HepG2 (cell line): ENCODE results near the gene ADAMTS15. TPM values are rescaled to one million over a fixed set of nuclear protein-coding genes. Genes with fewer than 3 reads are reported as not detected.

Experiments
- ATAC-seq: fragments of 200-7000 bp; cut with Tn5 transposase; 3 replicates; pipeline ENCODE4 v1.9.1; 2020; ENCODE audit warnings: mild to moderate bottlenecking, moderate library complexity
- BruUV-seq: library from RNA; stranded (reverse); fragments of 400-500 nt; replicated peaks from 2 replicates; lab custom pipeline; 2021; lab: Mats Ljungman, UMichigan
- CTCF ChIA-PET: fragments of 300-600 bp; formaldehyde crosslinking; extraction: SDS; loops from one replicate; lab custom pipeline; 2021; ENCODE audit warnings: low total read pairs, inconsistent platforms, low intra/inter-chr PET ratio; lab: Yijun Ruan, JAX
- POLR2A ChIA-PET: fragments of 350-600 bp; sonication (Branson Sonifier 250); formaldehyde crosslinking; loops from one replicate; lab custom pipeline; 2020; ENCODE audit warnings: antibody characterized with exemption, inconsistent platforms; lab: Yijun Ruan, JAX
- DNase-seq: peaks from one replicate; pipeline ENCODE4 v3.0.0-alpha.2; 2015; ENCODE audit warnings: low spot score
- FAIRE-seq: peaks from 3 replicates; lab custom pipeline; 2011; peaks lifted over from hg19 to GRCh38; lab: Jason Lieb, UNC
- H2AFZ ChIP-seq: one replicate; pipeline ENCODE4 v1.6.1; 2011; ENCODE audit warnings: low read length, inconsistent platforms
- H3K27ac ChIP-seq: fragments of 300-600 bp; 3 replicates; pipeline ENCODE4 v1.8.0; 2011; ENCODE audit warnings: mixed run types, mild to moderate bottlenecking, mixed read lengths, low read length, inconsistent platforms; ENCODE audit not compliant: insufficient read depth; ENCODE audit errors: extremely low read length
- H3K27me3 ChIP-seq, 2 experiments: fragments of 200-600 bp in 1 of 2; 2 replicates in 1 of 2; 3 replicates in 1 of 2; pipeline versions ENCODE4 v1.6.0 to v1.8.0; 2011; ENCODE audit warnings: low read length in 2 of 2, mild to moderate bottlenecking in 2 of 2, moderate library complexity in 2 of 2, inconsistent platforms in 1 of 2; ENCODE audit not compliant: insufficient read depth in 2 of 2, control insufficient read depth in 1 of 2
- H3K36me3 ChIP-seq, 2 experiments: fragments of 200-600 bp in 1 of 2; replicated peaks in 1 of 2; 2 replicates in 1 of 2; 3 replicates in 1 of 2; pipeline versions ENCODE4 v1.5.1 to v1.8.0; 2011; ENCODE audit warnings: low read length in 2 of 2, inconsistent platforms in 1 of 2; ENCODE audit not compliant: insufficient read depth in 2 of 2, control insufficient read depth in 1 of 2
- H3K4me1 ChIP-seq: 2 replicates; pipeline ENCODE4 v1.5.1; 2012; ENCODE audit warnings: low read length, inconsistent platforms; ENCODE audit not compliant: insufficient read depth
- H3K4me2 ChIP-seq: 2 replicates; pipeline ENCODE4 v1.6.0; 2011; ENCODE audit warnings: low read depth, low read length, inconsistent platforms
- H3K4me3 ChIP-seq, 3 experiments: fragments of 200-600 bp in 1 of 3; sonication (generic), shearing (Covaris generic) in 1 of 3; replicated peaks in 1 of 3; 2 replicates each; pipeline ENCODE4 v1.5.1; 2011 to 2016; ENCODE audit warnings: low read length in 3 of 3, inconsistent platforms in 2 of 3, low read depth in 2 of 3, mild to moderate bottlenecking in 2 of 3, control low read depth in 1 of 3, mixed read lengths in 1 of 3; ENCODE audit not compliant: insufficient read depth in 1 of 3
- H3K79me2 ChIP-seq: one replicate; pipeline ENCODE4 v1.6.1; 2011; ENCODE audit warnings: low read length, inconsistent platforms; ENCODE audit not compliant: insufficient read depth
- H3K9ac ChIP-seq: 2 replicates; pipeline ENCODE4 v1.6.0; 2011; ENCODE audit warnings: mild to moderate bottlenecking, low read depth, low read length, inconsistent platforms; ENCODE audit not compliant: insufficient read depth
- H3K9me3 ChIP-seq: 2 replicates; pipeline ENCODE4 v1.5.1; 2012; ENCODE audit warnings: mild to moderate bottlenecking, low read length
- H4K20me1 ChIP-seq: 2 replicates; pipeline ENCODE4 v1.6.0; 2011; ENCODE audit warnings: inconsistent platforms, mild to moderate bottlenecking, low read length, moderate library complexity; ENCODE audit not compliant: insufficient read depth
- MED8 ChIP-seq: sonication (generic); formaldehyde crosslinking; IDR thresholded peaks from 2 replicates; pipeline ENCODE4 v1.8.1; 2023; ENCODE audit warnings: mild to moderate bottlenecking, missing genetic modification reagents; ENCODE audit not compliant: insufficient replicate concordance
- MIXL1 ChIP-seq: IDR thresholded peaks from 2 replicates; pipeline ENCODE4 v1.6.1; 2016
- RNF2 ChIP-seq: fragments of 450-650 bp; conservative IDR thresholded peaks from 2 replicates; pipeline ENCODE4 v1.6.1; 2016; ENCODE audit warnings: low read depth
- SMAD3 ChIP-seq: sonication (generic); formaldehyde crosslinking; IDR thresholded peaks from 2 replicates; pipeline ENCODE4 v1.4.0; 2020; ENCODE audit warnings: missing genetic modification reagents
- SNAPC2 ChIP-seq: sonication (generic); formaldehyde crosslinking; IDR thresholded peaks from 2 replicates; pipeline ENCODE4 v1.8.1; 2022; ENCODE audit warnings: mild to moderate bottlenecking, missing genetic modification reagents
- SOX5 ChIP-seq: IDR thresholded peaks from 2 replicates; pipeline ENCODE4 v1.6.1; 2016; ENCODE audit warnings: borderline replicate concordance
- TCF7L2 ChIP-seq: IDR thresholded peaks from 2 replicates; pipeline ENCODE4 v1.6.1; 2011; ENCODE audit warnings: mild to moderate bottlenecking, low read depth, low read length, moderate library complexity
- ZFP1 ChIP-seq: IDR thresholded peaks from 2 replicates; pipeline ENCODE4 v1.6.1; 2016
- ZNF547 ChIP-seq: sonication (generic); formaldehyde crosslinking; IDR thresholded peaks from 2 replicates; pipeline ENCODE4 v1.5.1; 2020; ENCODE audit warnings: mild to moderate bottlenecking, missing genetic modification reagents
- ZNF550 ChIP-seq: sonication (generic); formaldehyde crosslinking; IDR thresholded peaks from 2 replicates; pipeline ENCODE4 v1.4.0; 2020; ENCODE audit warnings: mild to moderate bottlenecking, missing genetic modification reagents, borderline replicate concordance
- ZNF556 ChIP-seq: sonication (generic); formaldehyde crosslinking; IDR thresholded peaks from 2 replicates; pipeline ENCODE4 v1.4.0; 2020; ENCODE audit warnings: mild to moderate bottlenecking, missing genetic modification reagents, borderline replicate concordance
- ZNF570 ChIP-seq: sonication (generic); formaldehyde crosslinking; IDR thresholded peaks from 2 replicates; pipeline ENCODE4 v1.4.0; 2020; ENCODE audit warnings: mild to moderate bottlenecking, missing genetic modification reagents, borderline replicate concordance
- ZNF746 ChIP-seq: sonication (generic); formaldehyde crosslinking; IDR thresholded peaks from 2 replicates; pipeline ENCODE4 v1.8.0; 2022; ENCODE audit warnings: mild to moderate bottlenecking, missing genetic modification reagents
- WGBS: methylation state at CpG from one replicate; pipeline ENCODE4 v1.1.6; 2017; ENCODE audit warnings: low lambda C conversion rate; 5-methylcytosine and 5-hydroxymethylcytosine counted together
- in situ Hi-C: cut with HindIII; loops from 2 replicates; pipeline ENCODE4 v1.10.0; 2017; ENCODE audit warnings: low pct_unique_long_range_greater_than_20kb; ENCODE audit not compliant: extremely low pct_ligation_motif_present
- intact Hi-C: fragments of 100-400 bp; cut with micrococcal nuclease; formaldehyde crosslinking; loops from one replicate; pipeline ENCODE4 v1.10.0; 2022; ENCODE audit not compliant: unreplicated experiment
- polyA plus RNA-seq, 8 experiments: library from polyadenylated mRNA; depleted of rRNA in 3 of 8; stranded (reverse) in 7 of 8; unstranded in 1 of 8; fragments of >200 nt; fragmentation: Illumina TruSeq in 4 of 8; extraction: Trizol in 4 of 8; gene quantifications; 2 replicates each; pipeline versions ENCODE4 v1.2.1 to v1.2.3, GENCODE V29; 2011 to 2016; ENCODE audit warnings: low read depth in 4 of 8, missing spikeins in 1 of 8, mixed read lengths in 1 of 8; ENCODE audit not compliant: insufficient read depth in 1 of 8
- total RNA-seq, 5 experiments: library from RNA; depleted of rRNA; stranded (reverse); fragments of >200 nt; fragmentation: Illumina TruSeq; extraction: Trizol; gene quantifications; 2 replicates each; pipeline ENCODE4 v1.2.3, GENCODE V29; 2016; ENCODE audit warnings: low read depth in 1 of 5
- TF ChIP-seq, protein P1 (sequence below): sonication (generic); formaldehyde crosslinking; IDR thresholded peaks from 2 replicates; pipeline ENCODE4 v1.4.0; 2020; ENCODE audit warnings: missing genetic modification reagents, mild to moderate bottlenecking, borderline replicate concordance
- TF ChIP-seq, protein P2 (sequence below): IDR thresholded peaks from 2 replicates; pipeline ENCODE4 v1.6.1; 2016; ENCODE audit warnings: missing genetic modification reagents, missing compliant biosample characterization
- TF ChIP-seq, protein P3 (sequence below): sonication (generic); formaldehyde crosslinking; IDR thresholded peaks from 2 replicates; pipeline ENCODE4 v1.5.1; 2020; ENCODE audit warnings: mild to moderate bottlenecking, missing genetic modification reagents, borderline replicate concordance
- TF ChIP-seq, protein P4 (sequence below): sonication (generic); formaldehyde crosslinking; conservative IDR thresholded peaks from 2 replicates; pipeline ENCODE4 v1.4.0; 2020; ENCODE audit warnings: mild to moderate bottlenecking, missing genetic modification reagents, moderate library complexity
- TF ChIP-seq, protein P5 (sequence below): sonication (generic); formaldehyde crosslinking; IDR thresholded peaks from 2 replicates; pipeline ENCODE4 v1.5.0; 2020; ENCODE audit warnings: mild to moderate bottlenecking, missing genetic modification reagents

The ADAMTS15 gene
- total and polyA plus RNA-seq, 2 of the 13 experiments (the other 11 are each of a cell fraction or from before 2014, with no cell fraction given): 0.01 to 0.02 TPM

DNA sequence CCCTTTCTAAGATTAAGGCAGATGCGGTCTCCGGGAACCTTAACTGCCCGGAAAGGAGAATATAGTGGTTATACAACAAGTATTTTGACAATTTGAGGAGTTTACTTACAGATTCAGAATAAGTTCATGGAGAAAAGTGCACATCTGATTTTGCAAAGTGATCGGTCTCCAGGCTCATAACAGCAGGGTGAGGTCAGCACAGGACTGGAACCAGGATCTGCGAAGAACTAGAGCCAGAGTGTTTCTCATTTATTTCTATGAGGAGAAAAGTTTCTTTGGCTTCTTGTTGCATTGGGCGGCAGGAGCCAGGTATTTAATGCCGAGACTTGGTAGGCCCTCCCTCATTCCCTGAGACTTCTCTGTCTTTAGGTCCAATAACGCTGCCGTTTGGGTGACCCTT, 3.7 kb downstream of the ADAMTS15 start:
- Histone ChIP-seq H3K4me2 (no peak overlapping the region), H3K4me1 (no peaks in the 10 kb centered on the region), H2AFZ (no peak overlapping the region), H3K27ac (no peak overlapping the region), H3K79me2 (no peaks in the 10 kb centered on the region), H3K36me3 (no peaks in the 10 kb centered on the region), H4K20me1 (no peaks in the 10 kb centered on the region), H3K9ac (no peak overlapping the region), H3K9me3 (no peaks in the 10 kb centered on the region), H3K4me3 (no peak overlapping the region), H3K27me3 (peaks cover 4 to 50% of the 10 kb centered on the region in 2 experiments; a peak in 3 of 5 replicates)
- no TSS peak for BruUV-seq
- 50% methylated on average over 9 of the region's 9 CpGs for WGBS
- in situ Hi-C loops (no loop called here), intact Hi-C loops (no loop called here)
- DNase-seq (no peak), ATAC-seq (no peak), FAIRE-seq (no peak)
- POLR2A ChIA-PET: no interaction called here
- CTCF ChIA-PET: no interaction called here
- TF ChIP-seq ZNF556 (CRISPR knock-in tag) (no peak), SNAPC2 (CRISPR knock-in tag) (no peak), ZNF550 (CRISPR knock-in tag) (no peak), ZFP1 (CRISPR knock-in tag) (no peak), SOX5 (no peak), ZNF547 (CRISPR knock-in tag) (no peak), MED8 (CRISPR knock-in tag) (no peak), ZNF746 (no peak), TCF7L2 (no peak), SMAD3 (no peak), ZNF570 (CRISPR knock-in tag) (no peak), MIXL1 (CRISPR knock-in tag) (no peak), RNF2 (no peak)
- TF ChIP-seq, protein P1, sequence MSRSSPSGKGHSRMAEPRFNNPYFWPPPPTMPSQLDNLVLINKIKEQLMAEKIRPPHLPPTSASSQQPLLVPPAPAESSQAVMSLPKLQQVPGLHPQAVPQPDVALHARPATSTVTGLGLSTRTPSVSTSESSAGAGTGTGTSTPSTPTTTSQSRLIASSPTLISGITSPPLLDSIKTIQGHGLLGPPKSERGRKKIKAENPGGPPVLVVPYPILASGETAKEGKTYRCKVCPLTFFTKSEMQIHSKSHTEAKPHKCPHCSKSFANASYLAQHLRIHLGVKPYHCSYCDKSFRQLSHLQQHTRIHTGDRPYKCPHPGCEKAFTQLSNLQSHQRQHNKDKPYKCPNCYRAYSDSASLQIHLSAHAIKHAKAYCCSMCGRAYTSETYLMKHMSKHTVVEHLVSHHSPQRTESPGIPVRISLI (CRISPR knock-in tag): no peak
- TF ChIP-seq, protein P2, sequence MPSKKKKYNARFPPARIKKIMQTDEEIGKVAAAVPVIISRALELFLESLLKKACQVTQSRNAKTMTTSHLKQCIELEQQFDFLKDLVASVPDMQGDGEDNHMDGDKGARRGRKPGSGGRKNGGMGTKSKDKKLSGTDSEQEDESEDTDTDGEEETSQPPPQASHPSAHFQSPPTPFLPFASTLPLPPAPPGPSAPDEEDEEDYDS (CRISPR knock-in tag): no peak
- TF ChIP-seq, protein P3, sequence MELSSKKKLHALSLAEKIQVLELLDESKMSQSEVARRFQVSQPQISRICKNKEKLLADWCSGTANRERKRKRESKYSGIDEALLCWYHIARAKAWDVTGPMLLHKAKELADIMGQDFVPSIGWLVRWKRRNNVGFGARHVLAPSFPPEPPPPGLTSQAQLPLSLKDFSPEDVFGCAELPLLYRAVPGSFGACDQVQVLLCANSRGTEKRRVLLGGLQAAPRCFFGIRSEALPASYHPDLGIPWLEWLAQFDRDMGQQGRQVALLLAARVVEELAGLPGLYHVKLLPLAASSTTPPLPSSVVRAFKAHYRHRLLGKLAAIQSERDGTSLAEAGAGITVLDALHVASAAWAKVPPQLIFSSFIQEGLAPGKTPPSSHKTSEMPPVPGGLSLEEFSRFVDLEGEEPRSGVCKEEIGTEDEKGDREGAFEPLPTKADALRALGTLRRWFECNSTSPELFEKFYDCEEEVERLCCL (CRISPR knock-in tag): no peak
- TF ChIP-seq, protein P4, sequence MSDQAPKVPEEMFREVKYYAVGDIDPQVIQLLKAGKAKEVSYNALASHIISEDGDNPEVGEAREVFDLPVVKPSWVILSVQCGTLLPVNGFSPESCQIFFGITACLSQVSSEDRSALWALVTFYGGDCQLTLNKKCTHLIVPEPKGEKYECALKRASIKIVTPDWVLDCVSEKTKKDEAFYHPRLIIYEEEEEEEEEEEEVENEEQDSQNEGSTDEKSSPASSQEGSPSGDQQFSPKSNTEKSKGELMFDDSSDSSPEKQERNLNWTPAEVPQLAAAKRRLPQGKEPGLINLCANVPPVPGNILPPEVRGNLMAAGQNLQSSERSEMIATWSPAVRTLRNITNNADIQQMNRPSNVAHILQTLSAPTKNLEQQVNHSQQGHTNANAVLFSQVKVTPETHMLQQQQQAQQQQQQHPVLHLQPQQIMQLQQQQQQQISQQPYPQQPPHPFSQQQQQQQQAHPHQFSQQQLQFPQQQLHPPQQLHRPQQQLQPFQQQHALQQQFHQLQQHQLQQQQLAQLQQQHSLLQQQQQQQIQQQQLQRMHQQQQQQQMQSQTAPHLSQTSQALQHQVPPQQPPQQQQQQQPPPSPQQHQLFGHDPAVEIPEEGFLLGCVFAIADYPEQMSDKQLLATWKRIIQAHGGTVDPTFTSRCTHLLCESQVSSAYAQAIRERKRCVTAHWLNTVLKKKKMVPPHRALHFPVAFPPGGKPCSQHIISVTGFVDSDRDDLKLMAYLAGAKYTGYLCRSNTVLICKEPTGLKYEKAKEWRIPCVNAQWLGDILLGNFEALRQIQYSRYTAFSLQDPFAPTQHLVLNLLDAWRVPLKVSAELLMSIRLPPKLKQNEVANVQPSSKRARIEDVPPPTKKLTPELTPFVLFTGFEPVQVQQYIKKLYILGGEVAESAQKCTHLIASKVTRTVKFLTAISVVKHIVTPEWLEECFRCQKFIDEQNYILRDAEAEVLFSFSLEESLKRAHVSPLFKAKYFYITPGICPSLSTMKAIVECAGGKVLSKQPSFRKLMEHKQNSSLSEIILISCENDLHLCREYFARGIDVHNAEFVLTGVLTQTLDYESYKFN: no peak
- TF ChIP-seq, protein P5, sequence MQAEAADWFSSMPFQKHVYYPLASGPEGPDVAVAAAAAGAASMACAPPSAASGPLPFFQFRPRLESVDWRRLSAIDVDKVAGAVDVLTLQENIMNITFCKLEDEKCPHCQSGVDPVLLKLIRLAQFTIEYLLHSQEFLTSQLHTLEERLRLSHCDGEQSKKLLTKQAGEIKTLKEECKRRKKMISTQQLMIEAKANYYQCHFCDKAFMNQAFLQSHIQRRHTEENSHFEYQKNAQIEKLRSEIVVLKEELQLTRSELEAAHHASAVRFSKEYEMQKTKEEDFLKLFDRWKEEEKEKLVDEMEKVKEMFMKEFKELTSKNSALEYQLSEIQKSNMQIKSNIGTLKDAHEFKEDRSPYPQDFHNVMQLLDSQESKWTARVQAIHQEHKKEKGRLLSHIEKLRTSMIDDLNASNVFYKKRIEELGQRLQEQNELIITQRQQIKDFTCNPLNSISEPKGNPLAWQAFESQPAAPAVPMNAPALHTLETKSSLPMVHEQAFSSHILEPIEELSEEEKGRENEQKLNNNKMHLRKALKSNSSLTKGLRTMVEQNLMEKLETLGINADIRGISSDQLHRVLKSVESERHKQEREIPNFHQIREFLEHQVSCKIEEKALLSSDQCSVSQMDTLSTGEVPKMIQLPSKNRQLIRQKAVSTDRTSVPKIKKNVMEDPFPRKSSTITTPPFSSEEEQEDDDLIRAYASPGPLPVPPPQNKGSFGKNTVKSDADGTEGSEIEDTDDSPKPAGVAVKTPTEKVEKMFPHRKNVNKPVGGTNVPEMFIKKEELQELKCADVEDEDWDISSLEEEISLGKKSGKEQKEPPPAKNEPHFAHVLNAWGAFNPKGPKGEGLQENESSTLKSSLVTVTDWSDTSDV (CRISPR knock-in tag): no peak
